HFFc6 (cell line): Measurements from ENCODE around the gene ZNF385D. TPM values are rescaled to one million over a fixed set of nuclear protein-coding genes. Genes with fewer than 3 reads are reported as not detected.

ENCODE experiments used
- DNase-seq: peaks from one replicate; pipeline ENCODE4 v3.0.0-alpha.2; 2018
- H3K27ac Mint-ChIP-seq: 2 replicates; pipeline ENCODE4 v1.8.0; 2020; ENCODE audit warnings: mild to moderate bottlenecking, mixed read lengths
- H3K27me3 Mint-ChIP-seq: 2 replicates; pipeline ENCODE4 v1.8.0; 2021; ENCODE audit warnings: mild to moderate bottlenecking, moderate library complexity, mixed read lengths; ENCODE audit not compliant: insufficient read depth
- H3K36me3 Mint-ChIP-seq: 2 replicates; pipeline ENCODE4 v1.8.0; 2021; ENCODE audit warnings: low read depth, mixed read lengths
- H3K4me1 Mint-ChIP-seq: 2 replicates; pipeline ENCODE4 v1.8.0; 2020; ENCODE audit warnings: low read depth, mixed read lengths
- H3K4me3 Mint-ChIP-seq: 2 replicates; pipeline ENCODE4 v1.8.0; 2020; ENCODE audit warnings: mild to moderate bottlenecking, moderate library complexity, mixed read lengths
- H3K9me3 Mint-ChIP-seq: 2 replicates; pipeline ENCODE4 v1.8.0; 2020; ENCODE audit warnings: mild to moderate bottlenecking, mixed read lengths
- CTCF ChIP-seq: fragments of 200-600 bp; sonication (generic); IDR thresholded peaks from 2 replicates; pipeline ENCODE4 v1.5.0; 2021; ENCODE audit warnings: antibody characterized with exemption, mild to moderate bottlenecking
- total RNA-seq, 6 experiments: library from RNA; stranded (reverse); fragmentation: NEBNext Ultra II Directional; extraction: Animal tissue kit (Norgen Biotek cat#: 25700); gene quantifications; 2 replicates in 1 of 6; 3 replicates in 5 of 6; pipeline ENCODE4 v1.2.3, GENCODE V29; 2021

Gene ZNF385D
- total RNA-seq, 6 experiments from 2014 or later: 3.0 to 4.8 (median 4.1) TPM

GRCh38 chr3:21621181-21621651 lies 129.8 kb downstream of the ZNF385D start:
- Mint-ChIP-seq H3K36me3 (no peaks in the 10 kb centered on the region), H3K4me1 (peaks cover 25% of the 10 kb centered on the region), H3K27me3 (no peaks in the 10 kb centered on the region), H3K27ac (no peak overlapping the region), H3K9me3 (no peaks in the 10 kb centered on the region), H3K4me3 (no peak overlapping the region)
- DNase-seq: peak; percentile 42
- no peak for TF ChIP-seq CTCF

GRCh38 chr3:21620511-21621155 lies 130.4 kb downstream of the ZNF385D start:
- Mint-ChIP-seq H3K27ac (no peak overlapping the region), H3K36me3 (no peaks in the 10 kb centered on the region), H3K4me1 (peaks cover 25% of the 10 kb centered on the region), H3K27me3 (no peaks in the 10 kb centered on the region), H3K9me3 (no peaks in the 10 kb centered on the region), H3K4me3 (peak overlapping the region; percentile 55; the same call in 1 of the 2 replicates)
- DNase-seq: no peak
- TF ChIP-seq CTCF: no peak

- no peak for TF ChIP-seq CTCF
- H3K27me3 Mint-ChIP-seq: no peaks in the 10 kb centered on the region
- H3K27ac Mint-ChIP-seq: no peak overlapping the region
- DNase-seq: no peak
- H3K4me3 Mint-ChIP-seq: no peak overlapping the region
- no peaks in the 10 kb centered on the region for H3K36me3 Mint-ChIP-seq
- H3K4me1 Mint-ChIP-seq: peaks cover 25% of the 10 kb centered on the region
- H3K9me3 Mint-ChIP-seq: no peaks in the 10 kb centered on the region
These were observed 132.3 kb downstream of the ZNF385D start for GRCh38 chr3:21618695-21619094.

- H3K9me3 Mint-ChIP-seq: no peaks in the 10 kb centered on the region
- H3K36me3 Mint-ChIP-seq: no peaks in the 10 kb centered on the region
- no peaks in the 10 kb centered on the region for H3K27me3 Mint-ChIP-seq
- H3K4me1 Mint-ChIP-seq: no peaks in the 10 kb centered on the region
- no peak for DNase-seq
- H3K4me3 Mint-ChIP-seq: no peak overlapping the region
- H3K27ac Mint-ChIP-seq: no peak overlapping the region
- TF ChIP-seq CTCF: no peak
These were observed 137.5 kb downstream of the ZNF385D start for GRCh38 chr3:21613372-21614070.

- H3K4me3 Mint-ChIP-seq: no peak overlapping the region
- H3K36me3 Mint-ChIP-seq: no peaks in the 10 kb centered on the region
- TF ChIP-seq CTCF: no peak
- no peaks in the 10 kb centered on the region for H3K27me3 Mint-ChIP-seq
- H3K27ac Mint-ChIP-seq: no peak overlapping the region
- no peaks in the 10 kb centered on the region for H3K4me1 Mint-ChIP-seq
- no peak for DNase-seq
- no peaks in the 10 kb centered on the region for H3K9me3 Mint-ChIP-seq
These were observed 149.8 kb downstream of the ZNF385D start for GRCh38 chr3:21601178-21601577.
